ENCODE data around the gene LARP1. TPM values are rescaled to one million over a fixed set of nuclear protein-coding genes. Genes with fewer than 3 reads are reported as not detected.
A peak's percentile ranks its signal among the peaks of the same experiment; 100 is the strongest.
"Not testable (repeated sequence)": the region's sequence is repeated elsewhere in the genome, so short reads cannot be mapped to it uniquely, and the experiment has no call there.

LARP1 gene
- total RNA-seq, 1 donor from 2014 or later = 338 TPM

DNA sequence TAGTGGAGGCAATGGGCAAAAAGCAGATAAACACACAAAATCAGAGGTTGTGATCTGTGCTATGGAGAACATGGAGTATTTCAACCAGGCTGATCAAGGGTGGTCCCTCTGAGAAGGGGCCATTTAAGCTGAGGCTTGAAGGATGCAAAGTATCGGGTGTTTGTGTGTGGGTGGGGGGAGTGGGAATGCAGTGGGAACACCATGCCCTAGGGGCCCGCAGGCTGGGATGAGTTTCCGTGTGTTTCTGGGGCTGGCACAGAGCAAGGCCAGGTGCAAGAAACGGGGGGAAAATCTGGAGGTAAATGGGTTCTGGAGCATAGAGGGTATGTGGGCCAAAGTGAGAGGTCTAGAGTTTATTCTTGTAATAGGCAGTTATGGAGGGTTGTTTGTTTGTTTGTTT lies 13.8 kb upstream of the LARP1 start:
- Mint-ChIP-seq H3K4me1 (ENCODE audit: low read depth) (no peaks in the 10 kb centered on the region), H3K27me3 (ENCODE audit: insufficient read depth) (peaks cover 5% of the 10 kb centered on the region), H3K27ac (no peak overlapping the region), H3K36me3 (ENCODE audit: low read depth) (no peaks in the 10 kb centered on the region), H3K9me3 (no peaks in the 10 kb centered on the region), H3K4me3 (no peak overlapping the region)
- intact Hi-C loops (cut with micrococcal nuclease) = no loop called here
- DNase-seq (ENCODE audit: low spot score) = no peak

GRCh38 chr5:154743812-154744211 lies 11.4 kb upstream of the LARP1 start:
- no peak overlapping the region for H3K27ac Mint-ChIP-seq
- no peaks in the 10 kb centered on the region for H3K9me3 Mint-ChIP-seq
- H3K4me1 Mint-ChIP-seq (ENCODE audit: low read depth) = no peaks in the 10 kb centered on the region
- DNase-seq (ENCODE audit: low spot score) = no peak
- no peak overlapping the region for H3K4me3 Mint-ChIP-seq
- no peaks in the 10 kb centered on the region for H3K36me3 Mint-ChIP-seq (ENCODE audit: low read depth)
- peaks cover 2% of the 10 kb centered on the region for H3K27me3 Mint-ChIP-seq (ENCODE audit: insufficient read depth)
- intact Hi-C loops (cut with micrococcal nuclease) = no loop called here

GRCh38 chr5:154745349-154745748 lies 9.8 kb upstream of the LARP1 start:
- no peaks in the 10 kb centered on the region for H3K27me3 Mint-ChIP-seq (ENCODE audit: insufficient read depth)
- DNase-seq (ENCODE audit: low spot score) = no peak
- no peaks in the 10 kb centered on the region for H3K9me3 Mint-ChIP-seq
- no peak overlapping the region for H3K27ac Mint-ChIP-seq
- H3K36me3 Mint-ChIP-seq (ENCODE audit: low read depth) = no peaks in the 10 kb centered on the region
- no peak overlapping the region for H3K4me3 Mint-ChIP-seq
- no peaks in the 10 kb centered on the region for H3K4me1 Mint-ChIP-seq (ENCODE audit: low read depth)
- intact Hi-C loops (cut with micrococcal nuclease) = no loop called here

GRCh38 chr5:154749491-154749890 lies 5.7 kb upstream of the LARP1 start:
- peaks cover 15% of the 10 kb centered on the region for H3K4me1 Mint-ChIP-seq (ENCODE audit: low read depth)

DNA sequence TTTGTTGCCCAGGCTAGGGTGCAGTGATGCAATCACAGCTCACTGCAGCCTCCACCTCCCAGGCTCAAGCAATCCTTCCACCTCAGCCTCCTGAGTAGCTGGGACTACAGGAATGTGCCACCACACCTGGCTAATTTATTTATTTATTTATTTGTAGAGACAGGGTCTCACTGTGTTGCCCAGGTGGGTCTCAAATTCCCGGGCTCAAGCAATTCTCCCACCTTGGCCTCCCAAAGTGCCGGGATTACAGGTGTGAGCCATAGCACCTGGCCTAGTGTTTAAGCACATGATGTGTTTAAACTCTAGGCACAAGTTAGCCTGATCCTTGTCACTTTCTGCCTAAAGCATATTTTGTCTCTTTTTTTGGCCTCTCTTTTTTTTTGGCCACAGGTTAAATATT lies 4.5 kb upstream of the LARP1 start:
- intact Hi-C loops (cut with micrococcal nuclease) = loop anchor here (10.0 kb wide), 1 partner anchor 556 kb away; the partner anchor contains the start of gene GALNT10
- H3K36me3 Mint-ChIP-seq (ENCODE audit: low read depth); DNase-seq (ENCODE audit: low spot score); H3K4me3 Mint-ChIP-seq; H3K27ac Mint-ChIP-seq; H3K9me3 Mint-ChIP-seq; H3K27me3 Mint-ChIP-seq (ENCODE audit: insufficient read depth): not testable (repeated sequence)
- peaks cover 19% of the 10 kb centered on the region for H3K4me1 Mint-ChIP-seq (ENCODE audit: low read depth)

More at GRCh38 chr5:154749491-154749890, 5.7 kb upstream of the LARP1 start:
- no peak overlapping the region for H3K27ac Mint-ChIP-seq
- no peak for DNase-seq (ENCODE audit: low spot score)
- no peaks in the 10 kb centered on the region for H3K27me3 Mint-ChIP-seq (ENCODE audit: insufficient read depth)
- no peak overlapping the region for H3K4me3 Mint-ChIP-seq
- intact Hi-C loops (cut with micrococcal nuclease) = no loop called here
- no peaks in the 10 kb centered on the region for H3K9me3 Mint-ChIP-seq
- H3K36me3 Mint-ChIP-seq (ENCODE audit: low read depth) = no peaks in the 10 kb centered on the region

DNA sequence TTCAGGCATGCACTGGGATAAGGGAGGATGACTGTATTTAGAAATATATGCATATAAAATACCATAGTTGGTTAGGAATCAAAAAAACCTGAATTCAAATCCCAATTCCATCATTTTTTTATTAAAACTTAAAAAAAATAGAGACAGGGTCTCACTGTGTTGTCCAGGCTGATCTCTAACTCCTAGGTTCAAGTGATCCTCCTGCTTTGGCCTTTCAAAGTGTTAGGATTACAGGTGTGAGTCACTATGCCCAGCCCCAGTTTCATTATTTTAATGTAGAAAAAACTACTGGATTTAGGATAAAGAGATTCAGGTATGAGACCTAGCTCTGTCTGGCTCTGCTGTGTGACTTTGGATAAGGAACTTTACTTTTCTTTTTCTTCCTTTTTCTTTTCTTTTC lies 3.3 kb upstream of the LARP1 start:
- intact Hi-C loops (cut with micrococcal nuclease) = loop anchor here (10.0 kb wide), 1 partner anchor 557 kb away; the partner anchor contains the start of gene GALNT10
- no peak for DNase-seq (ENCODE audit: low spot score)
- Mint-ChIP-seq H3K4me1 (ENCODE audit: low read depth) (peaks cover 19% of the 10 kb centered on the region), H3K4me3 (no peak overlapping the region), H3K27me3 (ENCODE audit: insufficient read depth) (peaks cover 1% of the 10 kb centered on the region), H3K9me3 (no peaks in the 10 kb centered on the region), H3K27ac (no peak overlapping the region), H3K36me3 (ENCODE audit: low read depth) (peaks cover 3% of the 10 kb centered on the region)

DNA sequence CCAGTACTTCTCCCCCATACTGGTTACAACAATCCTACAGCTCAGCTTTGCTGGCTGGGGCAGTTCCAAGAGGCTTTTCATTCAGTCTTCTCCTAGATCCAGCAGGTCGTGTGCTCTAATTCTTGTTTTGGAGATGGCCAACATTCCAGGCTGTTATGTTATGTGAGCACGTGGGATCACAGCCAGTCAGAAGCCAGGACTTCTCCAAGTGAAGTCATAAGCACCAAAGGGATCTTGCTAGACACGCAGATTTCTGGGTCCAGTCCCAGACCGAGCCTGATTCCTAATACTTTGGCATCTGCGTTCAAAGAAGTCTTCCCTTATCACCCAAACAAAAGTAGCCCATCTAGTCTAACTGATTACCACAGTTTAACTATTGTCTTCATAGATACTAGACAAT lies 1.4 kb upstream of the LARP1 start:
- no peak for DNase-seq (ENCODE audit: low spot score)
- Mint-ChIP-seq H3K27me3 (ENCODE audit: insufficient read depth) (peaks cover 1% of the 10 kb centered on the region), H3K9me3 (no peaks in the 10 kb centered on the region), H3K36me3 (ENCODE audit: low read depth) (peaks cover 8% of the 10 kb centered on the region), H3K4me1 (ENCODE audit: low read depth) (peaks cover 30% of the 10 kb centered on the region), H3K4me3 (peak overlapping the region; percentile 89), H3K27ac (peak overlapping the region; percentile 97)
- intact Hi-C loops (cut with micrococcal nuclease) = loop anchor here (2.0 to 10.0 kb wide), 3 partner anchors 71 to 715 kb away; partner anchors contain the start of genes FAM114A2, GALNT10 and MFAP3

GRCh38 chr5:154754460-154755360 lies 467 bp upstream of the LARP1 start:
- H3K27ac Mint-ChIP-seq = peak overlapping the region; percentile 97
- peaks cover 39% of the 10 kb centered on the region for H3K4me1 Mint-ChIP-seq (ENCODE audit: low read depth)
- H3K27me3 Mint-ChIP-seq (ENCODE audit: insufficient read depth) = peaks cover 1% of the 10 kb centered on the region
- DNase-seq (ENCODE audit: low spot score) = peak; percentile 98
- H3K9me3 Mint-ChIP-seq = no peaks in the 10 kb centered on the region
- peak overlapping the region; percentile 89 for H3K4me3 Mint-ChIP-seq
- H3K36me3 Mint-ChIP-seq (ENCODE audit: low read depth) = peaks cover 11% of the 10 kb centered on the region
- intact Hi-C loops (cut with micrococcal nuclease) = loop anchor here (1.0 to 10.0 kb wide), 9 partner anchors 58 to 716 kb away; partner anchors contain the start of genes CNOT8, FAM114A2, GALNT10 and GEMIN5

DNA sequence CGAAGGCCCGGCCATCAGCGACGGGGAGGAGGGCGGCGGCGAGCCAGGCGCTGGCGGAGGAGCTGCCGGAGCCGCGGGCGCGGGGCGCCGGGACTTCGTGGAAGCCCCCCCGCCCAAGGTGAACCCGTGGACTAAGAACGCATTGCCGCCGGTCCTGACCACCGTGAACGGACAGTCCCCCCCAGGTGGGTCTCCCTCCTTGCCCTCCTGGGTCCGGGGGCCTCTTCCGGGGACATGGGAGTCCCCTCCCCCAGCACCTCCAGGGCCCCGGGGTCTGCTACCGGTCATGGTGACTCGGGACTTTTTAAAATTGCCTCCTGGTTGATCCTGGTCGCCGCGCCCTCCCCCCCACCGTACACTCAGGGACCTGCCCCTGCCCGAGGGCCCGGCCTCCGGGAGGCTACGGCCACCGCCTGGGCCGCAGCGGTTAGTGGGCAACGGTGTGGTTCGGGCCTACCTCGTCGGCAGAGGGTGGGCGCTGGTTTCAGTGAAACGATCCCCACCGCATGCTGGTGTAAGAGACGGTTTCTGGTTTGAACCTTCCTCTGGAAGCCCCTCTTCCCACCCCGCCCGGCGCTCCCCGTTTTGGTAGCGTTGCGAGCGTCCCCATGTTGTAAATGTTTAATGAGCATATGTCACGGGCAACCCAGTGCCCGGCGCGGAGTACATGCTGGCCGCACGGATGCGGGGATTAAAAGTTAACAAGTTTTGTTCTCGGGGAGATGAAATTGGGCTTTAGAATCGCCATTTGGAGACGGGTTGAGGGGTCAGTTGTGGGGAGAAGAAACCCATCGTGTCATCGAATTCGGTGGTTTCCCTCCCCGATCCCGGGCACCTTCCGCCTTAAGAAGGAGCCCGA lies 1.1 kb downstream of the LARP1 start:
- Mint-ChIP-seq H3K27me3 (ENCODE audit: insufficient read depth) (peaks cover 1% of the 10 kb centered on the region), H3K4me3 (peak overlapping the region; percentile 94), H3K27ac (peak overlapping the region; percentile 96), H3K36me3 (ENCODE audit: low read depth) (peaks cover 13% of the 10 kb centered on the region), H3K9me3 (no peaks in the 10 kb centered on the region), H3K4me1 (ENCODE audit: low read depth) (peaks cover 50% of the 10 kb centered on the region)
- intact Hi-C loops (cut with micrococcal nuclease) = loop anchor here (2.0 to 10.0 kb wide), 3 partner anchors 27 to 561 kb away; partner anchors contain the start of gene GALNT10
- peak; percentile 27 for DNase-seq (ENCODE audit: low spot score)

DNA sequence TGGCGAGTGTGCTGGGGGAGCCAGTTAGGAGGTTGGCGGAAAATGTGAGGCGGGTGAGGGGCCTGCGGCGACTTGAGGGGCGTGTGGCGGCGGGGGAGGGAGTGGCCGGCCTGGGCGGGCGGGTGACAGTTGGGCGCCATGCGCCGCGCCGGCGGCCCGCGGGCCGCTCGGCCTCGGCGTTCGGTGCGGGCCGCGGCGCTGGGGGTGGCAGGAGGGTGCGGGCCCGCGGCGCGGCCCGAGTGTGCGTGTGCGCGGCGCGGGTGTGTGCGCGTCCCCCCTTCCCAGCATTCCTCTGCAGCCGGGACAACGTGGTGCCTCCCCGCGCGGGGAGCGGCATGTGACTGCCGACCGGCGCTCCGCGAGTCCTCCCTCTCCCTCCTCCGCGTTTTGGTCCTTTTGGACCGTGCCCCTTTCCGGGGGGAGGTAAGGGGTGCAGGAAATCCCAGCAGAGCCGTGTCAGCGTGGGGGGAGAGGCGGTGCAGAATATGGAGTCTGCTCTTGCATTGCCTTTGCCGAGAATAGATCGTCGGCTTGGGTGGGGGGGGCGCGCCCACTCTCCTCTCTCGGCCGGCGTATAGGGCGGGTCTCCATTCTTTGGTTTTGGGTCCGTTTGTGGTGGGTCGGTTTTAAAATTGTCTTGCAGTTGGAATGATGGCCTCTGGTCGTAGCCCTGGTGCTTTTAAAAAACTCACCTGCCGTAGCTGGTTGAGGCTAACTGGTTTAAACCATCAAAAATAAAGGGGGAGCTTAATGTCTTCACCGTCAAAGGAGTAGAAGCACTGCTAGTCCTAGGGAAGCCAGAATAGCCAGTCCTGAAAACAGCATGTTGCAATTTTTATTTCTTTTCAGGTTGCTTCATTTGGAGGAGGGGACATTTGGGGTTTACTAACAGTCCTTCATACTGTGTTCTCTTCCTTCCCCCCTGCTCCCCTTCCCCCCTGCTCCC lies 2.0 kb downstream of the LARP1 start:
- no peaks in the 10 kb centered on the region for H3K9me3 Mint-ChIP-seq
- intact Hi-C loops (cut with micrococcal nuclease) = loop anchor here (2.0 to 10.0 kb wide), 3 partner anchors 26 to 562 kb away; partner anchors contain the start of gene GALNT10
- peaks cover 17% of the 10 kb centered on the region for H3K36me3 Mint-ChIP-seq (ENCODE audit: low read depth)
- H3K4me1 Mint-ChIP-seq (ENCODE audit: low read depth) = peaks cover 57% of the 10 kb centered on the region
- H3K27ac Mint-ChIP-seq = peak overlapping the region; percentile 96
- H3K27me3 Mint-ChIP-seq (ENCODE audit: insufficient read depth) = peaks cover 1% of the 10 kb centered on the region
- H3K4me3 Mint-ChIP-seq = peak overlapping the region; percentile 97
- peak; percentile 14 for DNase-seq (ENCODE audit: low spot score)

- Mint-ChIP-seq H3K27me3 (ENCODE audit: insufficient read depth) (peaks cover 1% of the 10 kb centered on the region), H3K4me3 (peak overlapping the region; percentile 91), H3K9me3 (no peaks in the 10 kb centered on the region), H3K4me1 (ENCODE audit: low read depth) (peaks cover 63% of the 10 kb centered on the region), H3K27ac (peak overlapping the region; percentile 89), H3K36me3 (ENCODE audit: low read depth) (peaks cover 17% of the 10 kb centered on the region)
- intact Hi-C loops (cut with micrococcal nuclease) = loop anchor here (1.0 to 10.0 kb wide), 4 partner anchors 9 to 563 kb away; partner anchors contain the start of gene GALNT10
- no peak for DNase-seq (ENCODE audit: low spot score)
Observed at GRCh38 chr5:154757814-154758406, 2.7 kb downstream of the LARP1 start.
